Naive B cell (primary cell): ENCODE results near the gene FAM111B. TPM values are rescaled to one million over a fixed set of nuclear protein-coding genes. Genes with fewer than 3 reads are reported as not detected.
A peak's percentile ranks its signal among the peaks of the same experiment; 100 is the strongest.

Experiments
- ATAC-seq, 2 donors: fragments of 150-1000 bp; cut with Tn5 transposase; 2 replicates each; pipeline ENCODE4 v1.10.0; 2021; ENCODE audit warnings: low read depth in 2 of 2, mild to moderate bottlenecking in 2 of 2, moderate library complexity in 2 of 2
- DNase-seq: peaks from one replicate; pipeline ENCODE4 v3.0.0; 2022
- H3K27ac Mint-ChIP-seq, 6 donors: one replicate each; pipeline ENCODE4 v1.8.0; 2020 to 2022; ENCODE audit warnings: mild to moderate bottlenecking in 6 of 6, mixed read lengths in 6 of 6, moderate library complexity in 5 of 6, inconsistent platforms in 2 of 6
- H3K27me3 Mint-ChIP-seq, 3 donors: one replicate each; pipeline ENCODE4 v1.8.0; 2021 to 2022; ENCODE audit warnings: mixed read lengths in 3 of 3, mild to moderate bottlenecking in 1 of 3
- H3K36me3 Mint-ChIP-seq, 2 donors: one replicate each; pipeline ENCODE4 v1.8.0; 2020 to 2022; ENCODE audit warnings: mixed read lengths in 2 of 2, inconsistent platforms in 1 of 2, mild to moderate bottlenecking in 1 of 2
- H3K4me1 Mint-ChIP-seq, 3 donors: one replicate each; pipeline ENCODE4 v1.8.0; 2020 to 2022; ENCODE audit warnings: mixed read lengths in 3 of 3, inconsistent platforms in 1 of 3, mild to moderate bottlenecking in 1 of 3, moderate library complexity in 1 of 3
- H3K4me3 Mint-ChIP-seq, 8 donors: one replicate each; pipeline ENCODE4 v1.8.0; 2020 to 2022; ENCODE audit warnings: mild to moderate bottlenecking in 8 of 8, mixed read lengths in 8 of 8, moderate library complexity in 8 of 8, inconsistent platforms in 2 of 8
- H3K9me3 Mint-ChIP-seq, 7 donors: one replicate each; pipeline ENCODE4 v1.8.0; 2020 to 2022; ENCODE audit warnings: mixed read lengths in 7 of 7, mild to moderate bottlenecking in 5 of 7, inconsistent platforms in 2 of 7, moderate library complexity in 1 of 7
- polyA plus RNA-seq, 6 donors: library from polyadenylated mRNA; unstranded; fragments of 300-500 nt; fragmentation: Illumina TruSeq; gene quantifications; one replicate each; pipeline ENCODE4 v1.2.3, GENCODE V29; 2021; ENCODE audit warnings: low read depth in 6 of 6

Gene FAM111B
- polyA plus RNA-seq, 6 donors from 2014 or later: 9.4 to 69.2 (median 10.4) TPM

GRCh38 chr11:59174664-59175033 lies 67.6 kb downstream of the FAM111B start:
- ATAC-seq (no peak), DNase-seq (no peak)
- Mint-ChIP-seq H3K36me3 (peaks cover 29 to 37% of the 10 kb centered on the region in 2 donors), H3K27me3 (no peaks in the 10 kb centered on the region), H3K27ac (peak overlapping the region in 4 of 6 donors; percentile 2 to 94 (median 82)), H3K4me3 (peak overlapping the region in 7 of 8 donors; percentile 20 to 99 (median 96)), H3K4me1 (peaks cover 41 to 58% (median 57%) of the 10 kb centered on the region in 3 donors), H3K9me3 (peaks cover 0 to 18% (median 7%) of the 10 kb centered on the region in 7 donors)

- H3K4me1 Mint-ChIP-seq: peaks cover 41 to 62% (median 61%) of the 10 kb centered on the region in 3 donors
- ATAC-seq: no peak
- peak overlapping the region in 3 of 6 donors; percentile 70 to 94 (median 73) for H3K27ac Mint-ChIP-seq
- no peak for DNase-seq
- H3K9me3 Mint-ChIP-seq: peaks cover 0 to 20% (median 9%) of the 10 kb centered on the region in 7 donors
- H3K27me3 Mint-ChIP-seq: no peaks in the 10 kb centered on the region
- H3K4me3 Mint-ChIP-seq: peak overlapping the region; percentile 18 to 99 (median 80)
- peaks cover 32 to 41% of the 10 kb centered on the region in 2 donors for H3K36me3 Mint-ChIP-seq
These were observed 68.1 kb downstream of the FAM111B start for GRCh38 chr11:59175091-59175501.

GRCh38 chr11:59176330-59176729 lies 69.3 kb downstream of the FAM111B start:
- Mint-ChIP-seq H3K36me3 (peaks cover 32 to 42% of the 10 kb centered on the region in 2 donors), H3K9me3 (peaks cover 0 to 20% (median 9%) of the 10 kb centered on the region in 7 donors), H3K27me3 (no peaks in the 10 kb centered on the region), H3K27ac (no peak overlapping the region), H3K4me3 (no peak overlapping the region), H3K4me1 (peaks cover 41 to 67% (median 66%) of the 10 kb centered on the region in 3 donors)
- DNase-seq: no peak
- no peak for ATAC-seq

Other genes with a start within 250 kb of the FAM111B start
- under 1 TPM in 5 of 6 donors, not detected in 1; 0.15 to 0.79 (median 0.31) TPM for gene GLYATL1, start 167.7 kb upstream of the FAM111B start, polyA plus RNA-seq
- gene GLYATL1B, start 20.9 kb upstream of the FAM111B start, polyA plus RNA-seq: 1 to 10 TPM in 4 of 6 donors, under 1 TPM in 1, not detected in 1; 0.52 to 2.4 (median 1.6) TPM
- 10 to 100 TPM; 32.9 to 61.6 (median 44.7) TPM for gene FAM111A, start 35.6 kb downstream of the FAM111B start, polyA plus RNA-seq
- 10 to 100 TPM in 5 of 6 donors, 1 to 10 TPM in 1; 7.1 to 21.0 (median 12.9) TPM for gene DTX4, start 64.9 kb downstream of the FAM111B start, polyA plus RNA-seq
- gene MPEG1, start 105.7 kb downstream of the FAM111B start, polyA plus RNA-seq: 10 to 100 TPM; 40.6 to 96.5 (median 79.1) TPM